Measurements from ENCODE around the gene PMFBP1.
A peak's percentile ranks its signal among the peaks of the same experiment; 100 is the strongest.
"Not testable (repeated sequence)": the region's sequence is repeated elsewhere in the genome, so short reads cannot be mapped to it uniquely, and the experiment has no call there.

Gene PMFBP1

GRCh38 chr16:72104905-72105304, 67.0 kb downstream of the PMFBP1 start:
- DNase-seq, result no peak

DNA sequence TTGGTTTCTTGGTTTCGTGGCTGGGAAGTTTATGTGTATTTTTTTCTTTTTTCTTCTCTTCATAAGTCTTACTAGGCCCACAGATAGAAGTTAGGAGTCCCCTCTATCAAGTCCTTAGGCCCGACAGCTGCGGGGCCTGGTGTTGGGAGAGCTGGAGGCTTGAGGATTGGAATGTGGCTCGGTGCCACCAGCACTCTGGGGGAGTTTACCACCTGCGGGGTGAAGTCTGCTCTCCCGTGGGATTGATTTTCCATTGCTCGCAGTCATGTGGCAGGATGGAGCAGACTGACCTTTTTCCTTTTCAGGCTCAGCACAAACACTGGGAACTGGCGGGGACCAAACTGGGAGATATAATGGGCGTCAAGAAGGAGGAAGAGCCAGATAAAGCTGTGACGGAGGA, 70.8 kb downstream of the PMFBP1 start:
- no peak for DNase-seq

- DNase-seq, result peak in 1 of 5 experiments; percentile 70
Observed at GRCh38 chr16:72099377-72099818, 72.6 kb downstream of the PMFBP1 start.

DNA sequence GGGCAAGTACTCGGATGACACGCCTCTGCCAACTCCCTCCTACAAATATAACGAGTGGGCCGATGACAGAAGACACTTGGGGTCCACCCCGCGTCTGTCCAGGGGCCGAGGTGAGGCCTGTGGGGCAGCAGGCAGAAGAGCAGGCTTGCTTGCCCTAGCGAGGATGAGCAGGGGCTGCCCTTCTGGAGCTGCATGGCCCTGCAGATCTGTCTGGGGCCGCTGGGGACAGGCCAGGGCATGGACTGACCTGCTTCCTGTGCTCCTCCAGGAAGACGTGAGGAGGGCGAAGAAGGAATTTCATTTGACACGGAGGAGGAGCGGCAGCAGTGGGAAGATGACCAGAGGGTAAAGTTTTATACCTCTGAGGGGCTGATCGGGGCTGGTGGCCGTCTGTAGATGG, 73.0 kb downstream of the PMFBP1 start:
- no peak for DNase-seq

- peak in 2 of 5 experiments; percentile 27 to 57 for DNase-seq
Observed at GRCh38 chr16:72094266-72094610, 77.7 kb downstream of the PMFBP1 start.

DNA sequence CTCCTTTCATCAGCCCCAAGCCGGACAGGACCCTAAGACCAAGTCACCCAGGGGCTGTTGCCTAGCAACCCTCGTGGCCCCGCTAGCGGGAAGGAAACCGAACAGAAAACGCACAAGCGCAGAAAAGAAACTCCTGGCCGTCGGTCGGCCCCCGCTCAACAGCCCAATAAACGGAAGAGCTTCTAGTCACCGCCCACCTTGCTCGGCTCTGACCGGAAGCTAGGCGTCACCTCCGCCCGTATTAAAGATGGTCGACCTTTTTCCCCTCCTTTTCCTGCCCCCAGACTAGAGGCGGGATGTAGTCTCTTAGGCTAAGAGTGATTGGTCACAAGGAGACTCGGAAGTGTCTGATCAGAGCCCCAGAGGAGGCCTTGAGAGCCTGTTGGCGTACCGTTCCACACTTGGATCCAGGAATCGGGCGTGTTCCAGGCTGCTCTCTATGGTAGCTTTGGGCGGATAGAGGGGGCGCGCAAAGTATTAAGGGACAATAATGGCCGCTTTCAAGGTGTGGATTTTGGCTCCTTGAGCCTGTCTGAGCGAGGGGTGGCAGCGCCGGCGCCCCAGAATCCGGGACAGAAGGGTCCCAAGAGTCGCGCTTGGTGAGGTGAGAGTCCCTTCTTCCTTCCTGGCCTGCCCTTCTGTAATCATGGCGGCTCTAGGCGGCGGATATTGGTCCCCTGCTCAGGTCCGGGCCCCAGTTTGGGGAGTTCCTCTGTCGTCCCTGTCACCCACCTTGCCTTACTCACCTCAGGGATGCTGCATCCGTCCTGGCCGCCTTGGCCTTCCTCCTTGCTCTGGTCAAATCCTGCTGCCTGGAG, 78.3 kb downstream of the PMFBP1 start, which contains the start of the genes DHX38 and TXNL4B:
Gene DHX38 (plus strand): TSS at position 400 of the 818 bp plus-strand sequence. CDS start 2,311 bp downstream, outside the sequence.
Gene TXNL4B (minus strand): TSS at position 173 of the 818 bp plus-strand sequence. CDS start 2,871 bp downstream, outside the sequence.
- peak; percentile 64 to 98 (median 85) for DNase-seq

GRCh38 chr16:72092832-72093447, 79.0 kb downstream of the PMFBP1 start:
- DNase-seq, result peak in 1 of 5 experiments; percentile 22

- no peak for DNase-seq
Observed at GRCh38 chr16:72091217-72091616, 80.7 kb downstream of the PMFBP1 start.

GRCh38 chr16:72085002-72085401, 87.0 kb downstream of the PMFBP1 start:
- no peak for DNase-seq

- DNase-seq, result no peak
Observed at GRCh38 chr16:72084445-72084844, 87.5 kb downstream of the PMFBP1 start.

- DNase-seq, result no peak
Observed at GRCh38 chr16:72083778-72084404, 88.1 kb downstream of the PMFBP1 start.

DNA sequence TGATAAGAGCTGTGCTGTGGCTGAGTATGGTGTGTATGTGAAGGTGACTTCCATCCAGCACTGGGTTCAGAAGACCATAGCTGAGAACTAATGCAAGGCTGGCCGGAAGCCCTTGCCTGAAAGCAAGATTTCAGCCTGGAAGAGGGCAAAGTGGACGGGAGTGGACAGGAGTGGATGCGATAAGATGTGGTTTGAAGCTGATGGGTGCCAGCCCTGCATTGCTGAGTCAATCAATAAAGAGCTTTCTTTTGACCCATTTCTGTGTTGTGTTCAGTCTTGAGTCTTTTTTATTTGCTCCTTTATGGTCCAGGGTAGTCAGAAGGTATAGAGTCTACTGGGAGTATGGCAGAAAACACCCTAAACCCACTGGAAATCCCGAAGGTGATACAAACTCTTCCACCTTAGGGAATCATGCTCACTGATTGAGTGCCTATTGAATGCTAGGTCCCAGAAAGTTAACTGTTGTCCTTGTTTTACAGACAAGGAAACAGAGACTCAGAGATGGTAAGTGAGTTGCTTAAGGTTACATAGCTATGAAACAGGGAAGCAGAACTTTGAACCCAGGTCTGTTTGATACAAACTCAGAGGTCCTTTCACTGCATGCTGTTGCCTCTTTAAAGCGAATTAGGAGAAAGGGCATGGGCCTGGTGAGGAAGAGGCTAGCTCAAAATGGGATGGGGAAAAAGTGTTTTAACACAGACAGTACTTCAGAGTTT, 94.8 kb downstream of the PMFBP1 start:
- not testable (repeated sequence) for DNase-seq

GRCh38 chr16:72075067-72075466, 96.9 kb downstream of the PMFBP1 start:
- not testable (repeated sequence) for DNase-seq

DNA sequence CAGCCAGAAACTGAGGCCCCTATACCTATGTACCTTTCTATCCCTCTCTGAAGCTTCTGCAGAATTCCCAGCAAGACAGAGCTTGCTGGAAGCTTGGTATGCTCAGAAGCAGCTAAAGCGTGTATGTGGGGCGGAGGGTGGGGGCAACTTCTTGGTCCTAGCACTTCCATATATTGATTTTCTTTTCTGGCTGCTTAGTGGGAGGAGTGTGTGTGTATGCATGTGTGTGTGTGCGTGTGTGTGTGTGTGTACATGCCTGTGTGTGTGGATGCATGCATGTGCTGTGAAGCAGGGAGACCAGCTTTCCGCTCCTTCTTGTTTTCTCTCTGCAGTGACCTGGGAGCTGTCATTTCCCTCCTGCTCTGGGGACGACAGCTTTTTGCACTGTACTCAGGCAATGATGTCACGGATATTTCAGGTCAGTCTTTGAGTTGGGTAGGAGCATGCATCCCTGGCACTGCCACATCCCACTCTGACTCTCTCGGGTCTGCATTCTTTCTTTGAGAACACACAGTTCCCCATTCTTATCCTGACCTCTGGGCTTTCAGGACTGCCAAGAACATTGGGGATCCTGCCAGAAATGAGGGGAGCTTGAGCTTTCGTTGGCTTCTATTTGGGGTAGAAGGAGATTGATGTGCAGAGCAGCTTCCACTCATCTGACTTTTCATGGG, 98.3 kb downstream of the PMFBP1 start:
- no peak for DNase-seq

DNA sequence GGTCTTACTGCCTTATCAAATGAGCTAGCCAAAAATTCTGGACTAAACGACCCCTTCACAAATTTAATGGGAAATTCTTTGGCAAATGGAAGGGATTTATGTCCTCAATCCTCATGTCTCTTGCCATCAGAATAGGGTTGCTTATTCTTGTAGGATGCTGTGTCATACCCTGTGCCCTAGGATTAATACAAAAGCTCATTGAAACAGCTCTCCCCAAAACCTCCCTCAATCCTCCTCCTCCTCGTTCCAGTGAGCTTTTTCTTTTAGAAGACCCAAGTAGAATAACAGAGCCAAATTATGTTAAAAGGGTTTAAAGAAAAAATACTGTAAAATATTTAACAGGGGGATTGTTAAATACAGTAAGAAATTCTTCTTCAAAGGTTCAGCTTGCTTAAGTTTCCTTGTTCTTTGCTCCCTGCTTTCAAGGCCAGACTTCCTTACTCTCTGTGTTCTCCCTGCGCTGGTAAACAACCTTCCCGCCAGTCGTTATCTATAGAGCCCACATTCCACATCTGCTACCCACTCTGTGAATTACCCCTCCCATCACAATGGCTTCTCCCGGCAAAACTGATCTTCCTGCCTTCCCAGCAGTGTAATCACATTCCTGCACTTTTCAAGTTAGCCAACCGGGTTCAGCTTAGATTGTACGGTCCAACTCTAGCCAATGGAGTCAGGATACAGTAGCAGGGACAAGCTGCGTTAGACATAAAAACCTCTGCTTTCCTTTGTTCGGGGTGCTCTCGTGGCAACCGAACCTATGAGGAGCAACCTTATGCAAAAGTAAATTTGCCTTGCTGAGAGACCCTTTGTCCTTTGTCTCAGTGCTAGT, 99.2 kb downstream of the PMFBP1 start:
- no peak for DNase-seq
